ENCODE results near the gene LPAR2. TPM values are rescaled to one million over a fixed set of nuclear protein-coding genes. Genes with fewer than 3 reads are reported as not detected.

LPAR2 gene
- polyA plus RNA-seq, 1 of the 3 experiments (the other 2 are of a cell fraction), result 4.5 TPM

GRCh38 chr19:19584356-19584755 lies 43.7 kb downstream of the LPAR2 start:
- no peak overlapping the region for H3K27ac ChIP-seq (ENCODE audit: low read depth in 2 of 2, low read length in 1 of 2)
- H3K9me3 ChIP-seq, result no peaks in the 10 kb centered on the region
- no peak overlapping the region for H3K9ac ChIP-seq
- no peak for DNase-seq
- no peaks in the 10 kb centered on the region for H3F3A ChIP-seq (replicated peaks; ENCODE audit: insufficient read depth)
- no peaks in the 10 kb centered on the region for H3K27me3 ChIP-seq (ENCODE audit: insufficient read depth)
- 80% methylated on average over 6 of the region's 6 CpGs for WGBS (ENCODE audit: low lambda C conversion rate)
- H3K4me2 ChIP-seq, result no peak overlapping the region
- H4K20me1 ChIP-seq (ENCODE audit: insufficient read depth), result no peaks in the 10 kb centered on the region
- ChIA-PET CTCF (interaction anchor here (1.6 to 3.0 kb wide), 2 partner anchors 30 to 52 kb away, joined by 4 to 14 read pairs; no protein-coding TSS in a partner anchor), POLR2A (no interaction called here)
- H3K36me3 ChIP-seq (replicated peaks in 1 of 2; ENCODE audit: control insufficient read depth in 1 of 2, insufficient read depth in 2 of 2, low read length in 1 of 2), result no peaks in the 10 kb centered on the region
- H3K79me2 ChIP-seq (ENCODE audit: insufficient read depth), result no peaks in the 10 kb centered on the region
- H3K9me2 ChIP-seq, result no peaks in the 10 kb centered on the region
- H2AFZ ChIP-seq (ENCODE audit: low read depth), result no peak overlapping the region
- no peak overlapping the region for H3K4me3 ChIP-seq (ENCODE audit: low read depth in 2 of 2, low read length in 1 of 2)
- no peaks in the 10 kb centered on the region; a peak in 1 of 4 replicates for H3K4me1 ChIP-seq (ENCODE audit: control insufficient read depth in 1 of 2, insufficient read depth in 2 of 2, low read depth in 1 of 2, low read length in 1 of 2)
- no peak for TF ChIP-seq PBX3 (IDR thresholded peaks at IDR 0.05)
- no peak for TF ChIP-seq IRF3 (IDR thresholded peaks at IDR 0.05; ENCODE audit: low read depth, low read length)
- TF ChIP-seq MXI1 (IDR thresholded peaks at IDR 0.05; ENCODE audit: low read depth, low read length), result no peak
- TF ChIP-seq SIN3A (IDR thresholded peaks at IDR 0.05; ENCODE audit: borderline replicate concordance, low read depth, low read length), result no peak
- no peak for TF ChIP-seq MAX (IDR thresholded peaks at IDR 0.05; ENCODE audit: low read depth)
- TF ChIP-seq NFIC (IDR thresholded peaks at IDR 0.05; ENCODE audit: borderline replicate concordance), result no peak

- Histone ChIP-seq H3K9me3 (no peaks in the 10 kb centered on the region), H3K79me2 (ENCODE audit: insufficient read depth) (no peaks in the 10 kb centered on the region), H4K20me1 (ENCODE audit: insufficient read depth) (no peaks in the 10 kb centered on the region), H3K27me3 (ENCODE audit: insufficient read depth) (no peaks in the 10 kb centered on the region), H3K36me3 (replicated peaks in 1 of 2; ENCODE audit: control insufficient read depth in 1 of 2, insufficient read depth in 2 of 2, low read length in 1 of 2) (no peaks in the 10 kb centered on the region), H3K9ac (no peak overlapping the region), H3K4me2 (no peak overlapping the region), H3K4me1 (ENCODE audit: control insufficient read depth in 1 of 2, insufficient read depth in 2 of 2, low read depth in 1 of 2, low read length in 1 of 2) (peaks cover 0 to 6% of the 10 kb centered on the region in 2 experiments; a peak in 1 of 4 replicates), H3K9me2 (no peaks in the 10 kb centered on the region), H3K27ac (ENCODE audit: low read depth in 2 of 2, low read length in 1 of 2) (no peak overlapping the region), H3F3A (replicated peaks; ENCODE audit: insufficient read depth) (no peaks in the 10 kb centered on the region), H2AFZ (ENCODE audit: low read depth) (no peak overlapping the region), H3K4me3 (ENCODE audit: low read depth in 2 of 2, low read length in 1 of 2) (no peak overlapping the region)
- POLR2A ChIA-PET, result no interaction called here
- 82% methylated on average over 1 of the region's 6 CpGs for WGBS (ENCODE audit: low lambda C conversion rate)
- CTCF ChIA-PET, result interaction anchor here (0.7 to 3.0 kb wide), 3 partner anchors 14 to 31 kb away, joined by 3 to 14 read pairs (median 6); no protein-coding TSS in a partner anchor
- TF ChIP-seq SMC3 (IDR thresholded peaks at IDR 0.05; ENCODE audit: low read depth, low read length) (no peak), NFIC (IDR thresholded peaks at IDR 0.05; ENCODE audit: borderline replicate concordance) (no peak), CTCF (IDR thresholded peaks at IDR 0.05) (no peak), PBX3 (IDR thresholded peaks at IDR 0.05) (no peak), MAX (IDR thresholded peaks at IDR 0.05; ENCODE audit: low read depth) (no peak), JUND (IDR thresholded peaks at IDR 0.05) (no peak), RCOR1 (IDR thresholded peaks at IDR 0.05; ENCODE audit: low read length) (no peak), MEF2A (IDR thresholded peaks at IDR 0.05; ENCODE audit: borderline replicate concordance, low read depth) (no peak), MXI1 (IDR thresholded peaks at IDR 0.05; ENCODE audit: low read depth, low read length) (no peak), EZH2phosphoT487 (IDR thresholded peaks at IDR 0.05; ENCODE audit: borderline replicate concordance, low read depth) (no peak)
- no peak for DNase-seq
Measured at GRCh38 chr19:19582471-19582870, 45.5 kb downstream of the LPAR2 start.
